AG04449 (cell line): ENCODE data around the gene SBNO2.

Source experiments
- CTCF ChIA-PET: fragments of 350-600 bp; formaldehyde crosslinking; extraction: SDS; loops from one replicate; lab custom pipeline; 2021; ENCODE audit warnings: antibody characterized with exemption; lab: Yijun Ruan, JAX
- POLR2A ChIA-PET: fragments of 400-600, 350-600 bp; formaldehyde crosslinking; extraction: SDS; loops from one replicate; lab custom pipeline; 2020; ENCODE audit warnings: antibody characterized with exemption, inconsistent platforms; lab: Yijun Ruan, JAX
- DNase-seq: peaks from one replicate; pipeline ENCODE4 v3.0.0-alpha.2; 2010; ENCODE audit warnings: low read depth, low spot score
- H3K4me3 ChIP-seq: 2 replicates; pipeline ENCODE4 v1.5.1; 2011; ENCODE audit warnings: low read depth, mild to moderate bottlenecking, control low read depth, low read length
- TF ChIP-seq, protein P1 (sequence below): IDR thresholded peaks from one replicate; pipeline ENCODE4 v1.5.1; 2011; ENCODE audit warnings: mild to moderate bottlenecking, moderate library complexity, low read length, control low read depth, inconsistent platforms; ENCODE audit not compliant: insufficient read depth; ENCODE audit errors: missing control alignments

The SBNO2 gene

DNA sequence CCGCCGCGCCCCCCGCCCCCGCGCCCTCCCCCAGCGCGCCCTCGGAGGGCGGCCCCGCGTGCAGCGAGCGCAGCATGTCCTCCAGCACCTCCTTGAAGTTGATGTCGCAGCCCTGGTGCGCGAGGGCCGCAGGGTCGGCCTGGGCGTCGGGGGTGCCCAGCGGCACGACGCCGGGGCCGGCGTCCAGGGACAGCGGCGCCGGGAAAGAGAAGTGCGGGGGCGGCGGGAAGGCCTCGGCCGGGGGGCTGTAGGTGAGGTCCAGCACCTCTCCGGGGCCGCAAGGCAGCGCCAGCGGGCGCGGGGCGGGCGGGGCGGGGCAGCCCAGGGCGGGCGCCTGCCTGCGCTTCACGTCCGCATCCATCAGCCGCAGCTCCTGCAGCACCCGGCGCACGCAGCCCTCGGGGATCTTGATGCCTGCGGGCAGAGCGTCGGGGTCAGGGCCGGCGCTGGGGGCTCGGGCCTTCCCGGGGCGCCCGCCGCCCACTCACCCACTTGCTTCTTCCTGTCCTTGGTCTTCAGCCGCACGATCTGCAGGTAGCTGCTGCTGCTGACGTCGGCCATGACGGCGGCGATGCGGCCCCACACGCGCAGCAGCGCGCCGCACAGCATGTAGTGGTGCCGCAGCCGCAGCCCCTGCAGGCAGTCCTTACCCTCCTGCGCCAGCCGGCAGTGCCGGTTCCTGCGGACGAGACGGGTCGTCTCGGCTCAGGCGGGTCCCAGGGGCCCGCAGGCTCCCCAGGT lies 65.6 kb downstream of the SBNO2 start:
- ChIA-PET CTCF (interaction anchor here (2.4 kb wide), 1 partner anchor 86 kb away, joined by 10 read pairs; no protein-coding TSS in a partner anchor), POLR2A (no interaction called here)
- no peak overlapping the region for H3K4me3 ChIP-seq
- DNase-seq = no peak
- TF ChIP-seq, protein P1, sequence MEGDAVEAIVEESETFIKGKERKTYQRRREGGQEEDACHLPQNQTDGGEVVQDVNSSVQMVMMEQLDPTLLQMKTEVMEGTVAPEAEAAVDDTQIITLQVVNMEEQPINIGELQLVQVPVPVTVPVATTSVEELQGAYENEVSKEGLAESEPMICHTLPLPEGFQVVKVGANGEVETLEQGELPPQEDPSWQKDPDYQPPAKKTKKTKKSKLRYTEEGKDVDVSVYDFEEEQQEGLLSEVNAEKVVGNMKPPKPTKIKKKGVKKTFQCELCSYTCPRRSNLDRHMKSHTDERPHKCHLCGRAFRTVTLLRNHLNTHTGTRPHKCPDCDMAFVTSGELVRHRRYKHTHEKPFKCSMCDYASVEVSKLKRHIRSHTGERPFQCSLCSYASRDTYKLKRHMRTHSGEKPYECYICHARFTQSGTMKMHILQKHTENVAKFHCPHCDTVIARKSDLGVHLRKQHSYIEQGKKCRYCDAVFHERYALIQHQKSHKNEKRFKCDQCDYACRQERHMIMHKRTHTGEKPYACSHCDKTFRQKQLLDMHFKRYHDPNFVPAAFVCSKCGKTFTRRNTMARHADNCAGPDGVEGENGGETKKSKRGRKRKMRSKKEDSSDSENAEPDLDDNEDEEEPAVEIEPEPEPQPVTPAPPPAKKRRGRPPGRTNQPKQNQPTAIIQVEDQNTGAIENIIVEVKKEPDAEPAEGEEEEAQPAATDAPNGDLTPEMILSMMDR = no peak

DNA sequence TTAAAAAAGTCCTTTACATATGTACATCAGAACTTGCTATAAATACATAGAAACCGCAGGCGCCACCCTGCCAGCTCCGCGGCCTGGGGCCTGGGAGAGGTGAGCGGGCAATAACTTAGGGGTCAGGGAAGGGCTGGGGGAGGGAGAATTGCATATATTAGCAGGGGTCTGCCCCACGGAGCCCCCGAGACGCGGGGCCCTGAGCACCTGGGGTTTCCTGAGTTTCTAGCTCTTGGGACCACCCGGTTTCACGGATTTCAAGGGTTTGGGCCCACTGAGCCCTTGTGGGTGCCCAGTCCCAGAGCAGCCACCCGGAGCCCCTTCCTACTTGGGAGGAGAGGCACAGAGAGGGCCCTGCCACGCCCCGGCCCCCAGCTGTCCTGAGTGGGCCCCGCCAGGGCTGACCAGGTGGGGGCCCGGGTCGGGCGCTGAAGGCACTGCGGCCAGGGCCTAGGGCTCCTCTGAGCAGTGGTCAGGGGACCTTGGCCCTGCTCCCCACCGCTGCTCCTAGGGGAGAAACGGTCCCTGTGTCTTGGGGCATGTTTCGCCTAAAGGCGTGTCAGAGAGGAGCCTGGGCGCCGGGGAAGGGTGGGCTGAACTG lies 66.3 kb downstream of the SBNO2 start:
- ChIA-PET CTCF (interaction anchor here (2.4 kb wide), 1 partner anchor 87 kb away, joined by 10 read pairs; no protein-coding TSS in a partner anchor), POLR2A (no interaction called here)
- DNase-seq = no peak
- no peak overlapping the region for H3K4me3 ChIP-seq
- TF ChIP-seq, protein P1 = no peak

DNA sequence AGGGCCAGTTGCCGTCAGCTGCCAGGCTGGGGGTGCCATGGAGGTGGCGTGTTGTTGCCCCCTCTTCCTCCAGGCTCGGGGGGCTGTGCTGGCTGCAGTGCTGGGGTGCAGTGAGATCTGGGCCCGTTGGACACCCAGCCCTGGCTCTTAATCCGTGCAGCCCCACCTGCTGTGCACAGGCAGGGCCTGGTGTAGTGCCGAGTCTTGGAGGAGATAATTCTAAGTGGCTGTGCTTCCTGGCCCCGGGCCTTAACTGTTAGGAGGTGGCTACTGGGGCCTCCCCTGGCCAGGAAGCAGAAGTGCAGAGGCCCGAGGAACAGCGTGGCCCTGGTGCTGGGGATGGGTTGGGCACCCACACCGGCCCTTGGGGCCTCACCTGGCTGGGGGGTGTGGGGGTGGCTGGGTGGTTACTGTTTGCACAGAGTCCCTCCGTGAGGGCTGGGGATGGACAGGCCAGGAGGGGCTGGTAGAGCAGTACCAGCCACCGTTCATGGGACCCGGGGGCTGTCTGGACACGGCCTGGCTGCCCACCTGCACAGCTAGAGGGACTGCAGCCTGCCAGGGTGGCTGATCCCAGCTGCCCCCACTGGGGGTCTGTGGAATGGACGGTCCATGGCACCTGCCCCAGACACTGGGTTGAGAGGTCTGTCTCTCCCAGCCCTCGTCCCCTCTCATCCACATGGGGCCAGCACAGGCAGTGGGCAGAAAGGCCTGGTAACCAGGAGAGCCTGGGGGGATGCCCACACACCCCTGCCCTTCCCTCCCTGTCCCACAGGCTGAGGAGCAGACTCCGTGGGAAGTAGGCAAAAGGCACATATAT lies 67.0 kb downstream of the SBNO2 start:
- DNase-seq = no peak
- TF ChIP-seq, protein P1 = no peak
- CTCF ChIA-PET = interaction anchor here (1.3 to 2.4 kb wide), 2 partner anchors 87 to 133 kb away, joined by 4 to 10 read pairs; no protein-coding TSS in a partner anchor
- POLR2A ChIA-PET = interaction anchor here (0.8 kb wide), 1 partner anchor 22 kb away, joined by 3 read pairs; no protein-coding TSS in a partner anchor
- H3K4me3 ChIP-seq = no peak overlapping the region

DNA sequence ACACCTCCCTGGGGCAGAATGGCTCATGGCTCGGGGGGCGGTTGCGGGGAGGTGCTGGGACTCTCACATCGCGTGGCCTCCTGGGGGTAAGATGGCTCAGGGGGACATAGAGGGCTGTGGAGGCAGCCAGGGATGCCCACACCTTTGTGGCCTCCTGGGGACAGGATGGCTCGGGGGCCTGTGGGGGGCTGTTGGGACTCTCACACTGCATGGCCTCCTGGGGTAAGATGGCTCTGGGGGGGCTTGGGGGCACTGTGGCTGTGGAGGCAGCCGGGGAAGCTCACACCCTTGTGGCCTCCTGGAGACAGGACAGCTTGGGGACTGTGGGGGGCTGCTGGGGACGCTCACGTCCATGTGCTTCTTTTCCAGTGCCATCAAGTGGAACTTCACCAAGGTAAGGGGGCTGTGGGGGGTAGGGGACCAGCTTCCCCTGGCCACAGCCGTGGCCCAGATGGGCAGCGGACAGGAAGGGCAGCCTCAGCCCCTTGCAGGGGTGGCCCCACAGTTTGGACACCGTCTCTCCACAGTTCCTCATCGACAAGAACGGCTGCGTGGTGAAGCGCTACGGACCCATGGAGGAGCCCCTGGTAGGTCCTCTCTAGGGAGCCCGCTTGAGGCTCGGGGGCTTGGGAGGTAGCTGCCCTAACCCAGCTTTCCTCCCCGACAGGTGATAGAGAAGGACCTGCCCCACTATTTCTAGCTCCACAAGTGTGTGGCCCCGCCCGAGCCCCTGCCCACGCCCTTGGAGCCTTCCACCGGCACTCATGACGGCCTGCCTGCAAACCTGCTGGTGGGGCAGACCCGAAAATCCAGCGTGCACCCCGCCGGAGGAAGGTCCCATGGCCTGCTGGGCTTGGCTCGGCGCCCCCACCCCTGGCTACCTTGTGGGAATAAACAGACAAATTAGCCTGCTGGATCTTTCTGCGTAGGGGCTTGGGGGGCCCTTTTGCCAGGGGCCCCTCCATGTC lies 67.9 kb downstream of the SBNO2 start:
- ChIA-PET POLR2A (interaction anchor here (0.8 kb wide), 1 partner anchor 21 kb away, joined by 3 read pairs; no protein-coding TSS in a partner anchor), CTCF (interaction anchor here (0.9 to 1.3 kb wide), 3 partner anchors 88 to 134 kb away, joined by 3 to 4 read pairs (median 4); no protein-coding TSS in a partner anchor)
- no peak for DNase-seq
- TF ChIP-seq, protein P1 = no peak
- peak overlapping the region; percentile 78 for H3K4me3 ChIP-seq

DNA sequence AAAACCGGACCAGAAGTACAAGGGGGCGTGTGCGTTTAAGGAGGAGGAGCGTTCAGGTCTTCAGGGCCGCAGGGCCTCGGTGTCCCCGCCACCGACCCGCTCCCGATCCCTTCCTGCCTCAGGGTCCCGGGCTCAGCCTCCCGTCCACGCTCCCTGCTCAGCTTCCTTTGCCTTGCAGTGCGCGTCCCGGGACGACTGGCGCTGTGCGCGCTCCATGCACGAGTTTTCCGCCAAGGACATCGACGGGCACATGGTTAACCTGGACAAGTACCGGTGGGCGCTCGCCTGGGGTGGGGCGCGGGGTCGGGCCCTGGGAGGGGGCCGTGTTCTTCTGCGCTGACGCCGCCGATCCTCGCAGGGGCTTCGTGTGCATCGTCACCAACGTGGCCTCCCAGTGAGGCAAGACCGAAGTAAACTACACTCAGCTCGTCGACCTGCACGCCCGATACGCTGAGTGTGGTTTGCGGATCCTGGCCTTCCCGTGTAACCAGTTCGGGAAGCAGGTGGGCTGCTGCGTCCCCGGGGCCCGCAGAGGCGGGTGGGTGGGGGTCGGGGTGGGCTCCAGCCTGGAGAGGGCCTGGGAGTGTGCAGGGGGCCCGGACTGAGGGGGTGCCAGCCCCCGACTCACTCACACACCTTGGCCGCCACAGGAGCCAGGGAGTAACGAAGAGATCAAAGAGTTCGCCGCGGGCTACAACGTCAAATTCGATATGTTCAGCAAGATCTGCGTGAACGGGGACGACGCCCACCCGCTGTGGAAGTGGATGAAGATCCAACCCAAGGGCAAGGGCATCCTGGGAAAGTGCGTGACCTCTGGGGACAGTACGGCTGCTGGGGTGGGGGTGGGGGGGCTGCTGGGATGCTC lies 68.8 kb downstream of the SBNO2 start:
- no peak for DNase-seq
- POLR2A ChIA-PET = interaction anchor here (0.7 to 3.4 kb wide), 5 partner anchors 8 to 78 kb away, joined by 3 to 41 read pairs (median 3); partner anchors contain the start of genes ABCA7 and CNN2
- TF ChIP-seq, protein P1 = no peak
- peak overlapping the region; percentile 78 for H3K4me3 ChIP-seq
- CTCF ChIA-PET = interaction anchor here (0.9 to 4.4 kb wide), 6 partner anchors 8 to 135 kb away, joined by 3 to 30 read pairs (median 4); no protein-coding TSS in a partner anchor
